T1000 (cell line): ENCODE results near the gene PDE11A.

Experiments
- DNase-seq: peaks from one replicate; lab custom pipeline; 2025; ENCODE audit warnings: mixed read lengths; lab: John Stamatoyannopoulos, UW

PDE11A gene

DNA sequence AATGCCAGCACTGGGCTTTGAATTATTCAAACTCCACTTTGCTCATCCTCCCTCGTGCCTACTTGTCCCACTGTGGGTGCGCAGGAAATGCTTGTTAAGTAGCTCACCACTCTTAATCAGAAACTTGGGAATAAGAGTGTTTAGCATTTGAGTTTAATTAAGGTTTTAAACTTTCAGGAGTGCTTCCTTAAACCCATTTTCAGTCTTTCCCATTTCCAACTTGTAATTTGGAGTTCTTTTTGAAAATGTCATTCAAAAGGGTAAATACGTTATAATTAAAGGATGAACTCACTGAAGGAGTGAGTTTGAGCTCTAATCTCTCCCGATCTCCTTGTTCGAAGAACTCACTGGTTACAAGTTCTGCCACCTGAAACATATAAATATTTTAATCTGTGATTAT is 403.4 kb downstream of the PDE11A start:
- no peak for DNase-seq

GRCh38 chr2:177668617-177669016 is 404.0 kb downstream of the PDE11A start:
- no peak for DNase-seq

- no peak for DNase-seq
Observed at GRCh38 chr2:177667626-177668025, 405.0 kb downstream of the PDE11A start.

GRCh38 chr2:177666408-177666807 is 406.2 kb downstream of the PDE11A start:
- no peak for DNase-seq

- DNase-seq, result no peak
Observed at GRCh38 chr2:177665948-177666347, 406.6 kb downstream of the PDE11A start.

GRCh38 chr2:177665328-177665727 is 407.2 kb downstream of the PDE11A start:
- no peak for DNase-seq

- DNase-seq, result no peak
Observed at GRCh38 chr2:177662895-177663294, 409.7 kb downstream of the PDE11A start.

DNA sequence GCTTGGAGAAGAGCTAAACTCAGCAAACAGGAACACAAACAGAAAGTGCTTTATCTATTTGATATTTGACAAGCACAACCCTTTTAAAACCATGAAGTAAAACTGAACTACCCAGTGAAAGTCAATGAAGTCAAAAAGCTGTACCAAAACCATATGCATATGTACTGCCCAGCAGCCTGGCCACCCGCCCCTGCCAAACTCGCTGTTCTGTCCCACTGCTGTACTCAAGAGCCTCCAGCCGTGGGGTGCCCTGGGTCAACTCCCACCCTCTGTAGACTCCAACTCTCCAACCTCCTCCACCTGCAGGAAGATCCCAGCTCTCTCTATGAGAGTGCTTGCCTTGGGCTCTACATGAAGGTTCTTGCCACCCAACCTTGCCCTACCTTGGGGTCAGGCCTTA is 411.8 kb downstream of the PDE11A start:
- no peak for DNase-seq

GRCh38 chr2:177658309-177658708 is 414.3 kb downstream of the PDE11A start:
- DNase-seq, result no peak

- DNase-seq, result no peak
Observed at GRCh38 chr2:177651833-177652232, 420.7 kb downstream of the PDE11A start.

- DNase-seq, result no peak
Observed at GRCh38 chr2:177649568-177650518, 422.7 kb downstream of the PDE11A start.

DNA sequence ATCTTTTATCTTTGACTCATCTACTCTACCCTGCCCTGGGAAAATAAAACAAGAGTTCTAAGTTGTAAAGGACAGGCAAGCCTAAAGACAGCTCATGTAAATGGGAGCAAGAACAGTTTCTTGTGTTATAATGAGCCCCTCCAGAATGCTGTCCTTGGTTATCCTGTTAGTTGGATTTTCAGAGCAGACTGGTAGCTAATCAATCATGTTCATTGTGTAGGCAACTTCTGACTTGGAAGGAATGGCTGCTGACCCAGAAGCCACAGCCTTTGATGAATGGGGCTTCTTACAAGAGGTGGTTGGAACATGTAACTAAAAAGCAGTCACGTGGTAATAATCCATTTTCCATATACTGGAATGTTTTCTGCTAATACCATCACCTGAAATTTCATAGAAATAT is 425.8 kb downstream of the PDE11A start:
- DNase-seq, result no peak

DNA sequence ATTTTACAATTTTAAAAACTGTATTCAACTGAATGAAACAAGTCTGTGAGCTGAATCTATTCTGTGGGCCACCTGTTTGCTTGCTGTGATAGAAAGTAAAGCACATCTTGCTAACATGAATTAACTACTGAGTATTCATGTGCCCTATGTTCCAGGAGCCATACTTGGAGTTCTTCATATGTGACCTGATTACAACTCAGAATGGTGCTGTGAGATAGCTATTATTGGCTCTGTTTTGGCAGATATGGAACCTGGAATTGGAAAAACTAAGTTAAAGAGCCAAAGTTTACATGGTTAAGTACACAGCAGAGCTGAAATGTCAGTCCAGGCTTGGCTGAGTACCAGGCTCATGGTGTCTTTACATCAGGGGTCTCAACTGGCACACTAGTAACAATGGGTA is 426.3 kb downstream of the PDE11A start:
- no peak for DNase-seq

DNA sequence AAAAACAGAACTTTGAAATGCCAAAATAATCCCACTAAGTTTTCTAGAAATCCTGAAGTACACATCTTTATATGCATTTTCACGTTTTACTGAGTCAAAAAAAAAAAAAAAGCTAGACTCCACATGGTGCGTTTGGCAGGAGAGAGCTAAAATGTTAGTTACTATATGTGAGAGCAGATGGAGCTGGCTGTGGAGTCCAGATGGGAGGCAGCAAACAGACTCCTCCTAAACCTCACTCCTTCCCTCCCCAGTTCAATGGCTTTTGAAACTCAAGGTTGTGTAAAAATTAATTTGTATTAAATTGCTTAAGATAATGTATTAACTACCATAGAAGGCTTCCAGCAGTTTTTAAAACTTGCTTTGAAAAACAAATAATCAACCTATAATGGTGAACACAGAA is 431.2 kb downstream of the PDE11A start:
- no peak for DNase-seq

- no peak for DNase-seq
Observed at GRCh38 chr2:177640423-177640822, 432.2 kb downstream of the PDE11A start.

- DNase-seq, result no peak
Observed at GRCh38 chr2:177639262-177639914, 433.2 kb downstream of the PDE11A start.

- DNase-seq, result no peak
Observed at GRCh38 chr2:177638507-177638906, 434.1 kb downstream of the PDE11A start.

- DNase-seq, result no peak
Observed at GRCh38 chr2:177636672-177637071, 435.9 kb downstream of the PDE11A start.

GRCh38 chr2:177635696-177636095 is 436.9 kb downstream of the PDE11A start:
- no peak for DNase-seq

- DNase-seq, result no peak
Observed at GRCh38 chr2:177633910-177634294, 438.7 kb downstream of the PDE11A start.

DNA sequence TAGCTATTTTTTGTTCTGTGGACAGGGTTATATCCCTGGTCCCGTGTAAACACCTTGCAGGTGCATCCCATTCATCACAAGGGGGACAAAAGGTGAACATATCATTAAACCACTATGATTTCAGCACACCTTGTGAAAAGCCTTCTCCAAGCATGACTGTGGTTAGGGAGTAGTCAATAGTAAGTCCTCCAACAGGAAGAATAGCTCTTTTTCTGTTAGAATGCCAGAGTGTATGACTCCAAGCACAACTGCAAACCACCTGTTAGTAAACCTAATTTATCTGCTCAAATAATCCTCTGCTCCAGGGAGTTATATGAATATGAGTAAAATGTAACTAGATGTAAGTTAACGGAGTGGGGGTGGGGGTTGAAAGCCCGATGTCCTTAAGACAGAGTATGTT is 439.5 kb downstream of the PDE11A start:
- no peak for DNase-seq

GRCh38 chr2:177631680-177632079 is 440.9 kb downstream of the PDE11A start:
- no peak for DNase-seq

DNA sequence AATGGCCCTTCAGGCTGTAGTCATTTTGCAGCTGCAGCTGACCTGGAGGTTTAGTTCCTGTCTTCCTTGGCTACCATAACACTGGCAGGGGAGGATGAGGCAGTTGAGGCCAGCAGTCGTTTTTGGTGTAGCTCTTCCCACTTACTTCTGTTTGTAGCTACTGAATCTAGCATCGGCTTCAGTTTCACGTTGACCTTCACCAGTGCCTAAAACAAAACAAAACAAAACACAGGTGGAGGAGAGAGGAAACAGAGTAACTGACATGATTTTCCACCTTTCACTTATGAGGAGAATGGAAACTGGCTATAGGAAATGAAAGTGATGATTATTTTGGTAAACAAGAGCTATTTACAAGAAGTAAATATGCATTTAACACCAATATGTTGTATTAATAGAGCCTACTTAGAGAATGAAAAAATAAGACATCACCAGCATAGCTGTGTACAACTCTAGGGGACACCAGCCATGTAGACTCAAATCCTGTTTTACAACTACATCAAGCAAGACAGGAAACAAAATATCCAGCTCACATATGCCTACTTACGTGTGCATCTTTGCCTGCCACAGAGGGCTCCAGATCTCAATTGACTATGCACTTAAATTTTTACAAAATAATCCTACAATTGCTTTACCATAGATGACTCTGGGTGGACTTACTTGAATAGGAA is 443.1 kb downstream of the PDE11A start:
- no peak for DNase-seq
